Breast epithelium (tissue), 4 donors: Measurements from ENCODE around the gene APOOL. TPM values are rescaled to one million over a fixed set of nuclear protein-coding genes. Genes with fewer than 3 reads are reported as not detected.
A peak's percentile ranks its signal among the peaks of the same experiment; 100 is the strongest.
"Not testable (repeated sequence)": the region's sequence is repeated elsewhere in the genome, so short reads cannot be mapped to it uniquely, and the experiment has no call there.

Experiments used
- DNase-seq, 2 donors: peaks; one replicate each; pipeline ENCODE4 v3.0.0-alpha.2; 2019; ENCODE audit warnings: low spot score in 2 of 2
- H3K27ac ChIP-seq, 2 donors: fragments of 200-600 bp; sonication (generic) in 1 of 2; one replicate each; pipeline ENCODE4 v1.5.1; 2016 to 2019; ENCODE audit warnings: mild to moderate bottlenecking in 1 of 2
- H3K27me3 ChIP-seq, 2 donors: fragments of 200-600 bp; sonication (generic) in 1 of 2; one replicate each; pipeline versions ENCODE4 v1.5.1 to v1.6.0; 2017 to 2019; ENCODE audit warnings: control low read depth in 1 of 2, mild to moderate bottlenecking in 1 of 2
- H3K36me3 ChIP-seq: fragments of 200-600 bp; one replicate; pipeline ENCODE4 v1.5.1; 2019
- H3K4me1 ChIP-seq, 2 donors: fragments of 200-600 bp; sonication (generic); one replicate each; pipeline ENCODE4 v1.5.1; 2016 to 2019; ENCODE audit warnings: control low read depth in 1 of 2
- H3K4me3 ChIP-seq, 3 donors: fragments of 200-600 bp; sonication (generic); 1 replicate in 2 of 3; 2 replicates in 1 of 3; pipeline ENCODE4 v1.5.1; 2016 to 2019; ENCODE audit warnings: mild to moderate bottlenecking in 3 of 3, moderate library complexity in 2 of 3
- H3K9me3 ChIP-seq, 2 donors: fragments of 200-600 bp; sonication (generic) in 1 of 2; one replicate each; pipeline ENCODE4 v1.5.1; 2016 to 2019; ENCODE audit warnings: control low read depth in 1 of 2
- POLR2A ChIP-seq: fragments of 450-650 bp; IDR thresholded peaks from one replicate; pipeline ENCODE4 v1.6.1; 2016; ENCODE audit warnings: antibody characterized with exemption, mild to moderate bottlenecking, moderate library complexity
- POLR2AphosphoS5 ChIP-seq, 3 donors: sonication (generic); formaldehyde crosslinking; IDR thresholded peaks; one replicate each; pipeline ENCODE4 v1.6.1; 2017; ENCODE audit warnings: antibody characterized with exemption in 3 of 3
- intact Hi-C: fragments of 100-400 bp; cut with DNase I; formaldehyde crosslinking; loops from one replicate; pipeline ENCODE4 v1.15.1; 2023; ENCODE audit warnings: low total_unique reads
- total RNA-seq, 3 donors: library from RNA; depleted of rRNA; stranded (reverse); fragments of >200 nt; gene quantifications; one replicate each; pipeline ENCODE4 v1.1.0, GENCODE V29; 2016
- TF ChIP-seq, protein P1 (sequence below), 3 donors: fragments of 450-650 bp; IDR thresholded peaks; one replicate each; pipeline ENCODE4 v1.5.1; 2016 to 2017; ENCODE audit warnings: antibody characterized with exemption in 3 of 3, mild to moderate bottlenecking in 3 of 3, moderate library complexity in 3 of 3

Gene APOOL
- total RNA-seq, 3 donors from 2014 or later: 10.8 to 15.8 (median 11.5) TPM

DNA sequence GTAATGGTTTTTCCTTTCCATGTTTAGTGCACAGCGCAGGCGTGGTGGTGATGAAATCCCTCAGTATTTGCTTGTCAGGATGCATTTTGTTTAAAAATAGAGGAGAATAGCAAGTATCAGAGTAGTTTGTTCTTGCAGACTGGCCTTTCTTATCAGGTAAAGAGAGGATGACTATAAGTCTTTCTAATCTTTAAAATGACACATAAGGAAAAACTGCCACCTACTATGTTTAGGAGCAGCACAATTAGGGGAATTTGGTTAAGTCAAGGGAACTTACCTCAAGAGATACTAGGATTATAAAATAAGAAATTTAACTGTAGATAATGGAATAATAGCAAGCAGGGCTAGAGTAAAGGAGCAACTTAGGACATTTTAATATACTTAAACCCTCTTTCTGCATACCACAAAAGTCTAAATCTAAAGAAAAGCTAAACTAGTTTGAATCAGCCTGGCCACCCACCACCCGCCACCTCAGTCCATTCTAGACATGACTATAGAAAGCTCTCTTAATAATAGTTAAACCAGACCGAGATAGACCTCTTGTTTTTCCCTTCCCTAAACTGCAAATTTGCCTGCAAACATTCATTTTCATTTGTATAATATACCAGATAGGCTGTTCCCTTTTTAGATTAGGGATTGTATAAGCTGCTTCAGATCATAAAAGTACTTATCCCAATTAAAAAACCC, 62.0 kb downstream of the APOOL start:
- H3K36me3 ChIP-seq: no peaks in the 10 kb centered on the region
- peaks cover 0 to 10% of the 10 kb centered on the region in 2 donors for H3K9me3 ChIP-seq
- no peaks in the 10 kb centered on the region for H3K4me1 ChIP-seq
- intact Hi-C loops: no loop called here
- peaks cover 0 to 5% of the 10 kb centered on the region in 2 donors for H3K27me3 ChIP-seq
- H3K4me3 ChIP-seq: no peak overlapping the region
- TF ChIP-seq, protein P1, sequence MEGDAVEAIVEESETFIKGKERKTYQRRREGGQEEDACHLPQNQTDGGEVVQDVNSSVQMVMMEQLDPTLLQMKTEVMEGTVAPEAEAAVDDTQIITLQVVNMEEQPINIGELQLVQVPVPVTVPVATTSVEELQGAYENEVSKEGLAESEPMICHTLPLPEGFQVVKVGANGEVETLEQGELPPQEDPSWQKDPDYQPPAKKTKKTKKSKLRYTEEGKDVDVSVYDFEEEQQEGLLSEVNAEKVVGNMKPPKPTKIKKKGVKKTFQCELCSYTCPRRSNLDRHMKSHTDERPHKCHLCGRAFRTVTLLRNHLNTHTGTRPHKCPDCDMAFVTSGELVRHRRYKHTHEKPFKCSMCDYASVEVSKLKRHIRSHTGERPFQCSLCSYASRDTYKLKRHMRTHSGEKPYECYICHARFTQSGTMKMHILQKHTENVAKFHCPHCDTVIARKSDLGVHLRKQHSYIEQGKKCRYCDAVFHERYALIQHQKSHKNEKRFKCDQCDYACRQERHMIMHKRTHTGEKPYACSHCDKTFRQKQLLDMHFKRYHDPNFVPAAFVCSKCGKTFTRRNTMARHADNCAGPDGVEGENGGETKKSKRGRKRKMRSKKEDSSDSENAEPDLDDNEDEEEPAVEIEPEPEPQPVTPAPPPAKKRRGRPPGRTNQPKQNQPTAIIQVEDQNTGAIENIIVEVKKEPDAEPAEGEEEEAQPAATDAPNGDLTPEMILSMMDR (IDR thresholded peaks at IDR 0.05): no peak
- TF ChIP-seq POLR2AphosphoS5 (IDR thresholded peaks at IDR 0.05) (no peak), POLR2A (no peak)
- H3K27ac ChIP-seq: no peak overlapping the region
- no peak for DNase-seq

DNA sequence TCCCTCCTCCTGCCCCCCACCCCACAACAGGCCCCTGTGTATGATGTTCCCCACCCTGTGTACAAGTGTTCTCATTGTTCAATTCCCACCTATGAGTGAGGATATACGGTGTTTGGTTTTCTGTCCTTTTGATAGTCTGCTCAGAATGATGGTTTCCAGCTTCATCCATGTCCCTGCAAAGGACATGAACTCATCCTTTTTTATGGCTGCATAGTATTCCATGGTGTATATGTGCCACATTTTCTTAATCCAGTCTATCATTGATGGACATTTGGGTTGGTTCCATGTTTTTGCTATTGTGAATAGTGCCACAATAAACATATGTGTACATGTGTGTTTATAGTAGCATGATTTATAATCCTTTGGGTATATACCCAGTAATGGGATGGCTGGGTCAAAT, 73.6 kb downstream of the APOOL start:
- not testable (repeated sequence) for H3K9me3 ChIP-seq, H3K4me1 ChIP-seq, H3K27ac ChIP-seq, H3K4me3 ChIP-seq, DNase-seq, H3K36me3 ChIP-seq, H3K27me3 ChIP-seq
- intact Hi-C loops: loop anchor here (5.0 kb wide), 1 partner anchor 1065 kb away; no protein-coding TSS in a partner anchor

DNA sequence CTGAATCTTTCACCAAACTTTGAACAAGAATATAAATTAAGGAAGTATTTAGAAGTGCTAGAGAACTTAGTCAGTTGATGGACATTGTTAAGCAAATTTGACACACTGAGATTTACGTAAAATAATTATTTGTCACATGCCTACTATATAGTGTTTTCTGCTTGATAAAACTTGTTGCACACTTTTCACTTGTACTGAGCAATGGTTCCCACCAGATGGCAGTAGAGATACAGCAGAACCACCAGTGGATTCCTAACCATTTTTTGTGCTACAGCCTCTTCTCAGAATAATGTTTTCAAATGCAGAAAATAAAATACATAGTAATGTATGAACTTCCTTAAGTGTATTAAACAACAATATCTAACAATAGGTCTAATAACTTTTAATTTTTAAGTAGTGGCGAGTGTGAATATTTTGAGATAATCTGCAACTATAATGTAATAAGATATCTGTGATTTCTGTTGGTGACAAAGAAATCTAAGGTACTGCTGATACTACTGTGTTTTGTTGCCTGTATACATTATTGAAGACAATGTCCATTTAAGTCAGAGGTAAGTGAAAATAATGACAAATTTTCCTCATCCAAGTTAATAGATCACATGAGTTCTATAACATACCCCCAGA, 81.2 kb downstream of the APOOL start:
- peaks cover 0 to 6% of the 10 kb centered on the region in 2 donors for H3K27me3 ChIP-seq
- no peak overlapping the region for H3K27ac ChIP-seq
- no peaks in the 10 kb centered on the region for H3K4me1 ChIP-seq
- intact Hi-C loops: no loop called here
- no peak for DNase-seq
- TF ChIP-seq POLR2A: no peak
- TF ChIP-seq, protein P1 (IDR thresholded peaks at IDR 0.05): peak in 2 of 3 donors; percentile 44 to 52
- no peak for TF ChIP-seq POLR2AphosphoS5 (IDR thresholded peaks at IDR 0.05)
- H3K36me3 ChIP-seq: no peaks in the 10 kb centered on the region
- no peaks in the 10 kb centered on the region for H3K9me3 ChIP-seq
- no peak overlapping the region for H3K4me3 ChIP-seq

GRCh38 chrX:85089321-85089840, 85.7 kb downstream of the APOOL start:
- Histone ChIP-seq H3K4me1 (no peaks in the 10 kb centered on the region), H3K4me3 (no peak overlapping the region), H3K9me3 (no peaks in the 10 kb centered on the region), H3K27me3 (peaks cover 0 to 18% of the 10 kb centered on the region in 2 donors), H3K36me3 (no peaks in the 10 kb centered on the region), H3K27ac (no peak overlapping the region)
- intact Hi-C loops: no loop called here
- no peak for TF ChIP-seq POLR2AphosphoS5 (IDR thresholded peaks at IDR 0.05)
- TF ChIP-seq, protein P1 (IDR thresholded peaks at IDR 0.05): no peak
- TF ChIP-seq POLR2A: no peak
- no peak for DNase-seq

- no peak for TF ChIP-seq POLR2A
- TF ChIP-seq, protein P1 (IDR thresholded peaks at IDR 0.05): no peak
- TF ChIP-seq POLR2AphosphoS5 (IDR thresholded peaks at IDR 0.05): no peak
- no peaks in the 10 kb centered on the region for H3K4me1 ChIP-seq
- H3K4me3 ChIP-seq: no peak overlapping the region
- H3K9me3 ChIP-seq: no peaks in the 10 kb centered on the region
- H3K27me3 ChIP-seq: peaks cover 0 to 5% of the 10 kb centered on the region in 2 donors
- DNase-seq: no peak
- intact Hi-C loops: no loop called here
- H3K27ac ChIP-seq: no peak overlapping the region
- no peaks in the 10 kb centered on the region for H3K36me3 ChIP-seq
Observed at GRCh38 chrX:85107407-85107806, 103.7 kb downstream of the APOOL start.
